HepG2 (cell line): ENCODE data around the gene CARHSP1. TPM values are rescaled to one million over a fixed set of nuclear protein-coding genes. Genes with fewer than 3 reads are reported as not detected.

Experiments
- ARNT ChIP-seq: fragments of 450-650 bp; IDR thresholded peaks from 2 replicates; pipeline ENCODE4 v1.6.1; 2017
- ASH2L ChIP-seq: fragments of 300-600, 200-600 bp; sonication (generic); IDR thresholded peaks from 2 replicates; pipeline ENCODE4 v1.7.0; 2017; ENCODE audit warnings: low read depth, mild to moderate bottlenecking, moderate library complexity, mixed read lengths, low read length; ENCODE audit not compliant: insufficient read length
- EED ChIP-seq: sonication (generic); formaldehyde crosslinking; IDR thresholded peaks from 2 replicates; pipeline ENCODE4 v1.5.0; 2020; ENCODE audit warnings: mild to moderate bottlenecking, missing genetic modification reagents
- FOSL2 ChIP-seq: sonication (generic); formaldehyde crosslinking; IDR thresholded peaks from 2 replicates; pipeline ENCODE4 v1.4.0; 2020; ENCODE audit warnings: missing genetic modification reagents
- HMGXB4 ChIP-seq, 2 experiments: sonication (generic) in 1 of 2; formaldehyde crosslinking in 1 of 2; IDR thresholded peaks; 2 replicates each; pipeline versions ENCODE4 v1.4.0 to v1.6.1; 2018 to 2020; ENCODE audit warnings: missing genetic modification reagents in 2 of 2, borderline replicate concordance in 1 of 2, low read depth in 1 of 2, mild to moderate bottlenecking in 1 of 2, missing biosample characterization in 1 of 2
- HNRNPH1 ChIP-seq: fragments of 200-400 bp; formaldehyde crosslinking; optimal IDR thresholded peaks from 2 replicates; pipeline ENCODE3; 2017; ENCODE audit warnings: mild to moderate bottlenecking, low read depth, low read length
- HNRNPL ChIP-seq: fragments of 200-400 bp; formaldehyde crosslinking; IDR thresholded peaks from 2 replicates; pipeline ENCODE4 v1.6.1; 2017; ENCODE audit warnings: mild to moderate bottlenecking, low read depth, low read length
- KDM2A ChIP-seq: sonication (generic); formaldehyde crosslinking; IDR thresholded peaks from 2 replicates; pipeline ENCODE4 v1.4.0; 2020; ENCODE audit warnings: low read depth, missing genetic modification reagents, borderline replicate concordance
- KLF16 ChIP-seq, 2 experiments: sonication (generic) in 1 of 2; formaldehyde crosslinking in 1 of 2; IDR thresholded peaks; 2 replicates each; pipeline versions ENCODE4 v1.6.1 to v1.8.0; 2016 to 2023; ENCODE audit warnings: missing genetic modification reagents in 2 of 2, missing compliant biosample characterization in 1 of 2
- LBX2 ChIP-seq: sonication (generic); formaldehyde crosslinking; IDR thresholded peaks from 2 replicates; pipeline ENCODE4 v1.5.0; 2020; ENCODE audit warnings: missing genetic modification reagents, mild to moderate bottlenecking, borderline replicate concordance
- NFE2 ChIP-seq: sonication (generic); formaldehyde crosslinking; IDR thresholded peaks from 2 replicates; pipeline ENCODE4 v1.4.0; 2020; ENCODE audit warnings: missing genetic modification reagents
- PITX1 ChIP-seq: sonication (generic); formaldehyde crosslinking; IDR thresholded peaks from 2 replicates; pipeline ENCODE4 v1.5.1; 2020; ENCODE audit warnings: mild to moderate bottlenecking, missing genetic modification reagents
- SIN3B ChIP-seq: fragments of 150-350 bp; IDR thresholded peaks from 2 replicates; pipeline ENCODE4 v1.6.1; 2014; ENCODE audit warnings: low read length
- SMC3 ChIP-seq: IDR thresholded peaks from 2 replicates; pipeline ENCODE4 v1.6.1; 2011; ENCODE audit warnings: low read length, improper control_type of control experiment
- ZMAT5 ChIP-seq: sonication (generic); formaldehyde crosslinking; IDR thresholded peaks from 2 replicates; pipeline ENCODE4 v1.5.0; 2020; ENCODE audit warnings: mild to moderate bottlenecking, low read depth, missing genetic modification reagents, borderline replicate concordance
- ZNF225 ChIP-seq: sonication (generic); formaldehyde crosslinking; IDR thresholded peaks from 2 replicates; pipeline ENCODE4 v1.4.0; 2020; ENCODE audit warnings: mild to moderate bottlenecking, missing genetic modification reagents
- ZNF234 ChIP-seq: sonication (generic); formaldehyde crosslinking; conservative IDR thresholded peaks from 2 replicates; pipeline ENCODE4 v1.5.1; 2020; ENCODE audit warnings: mild to moderate bottlenecking, missing genetic modification reagents
- ZNF547 ChIP-seq: sonication (generic); formaldehyde crosslinking; IDR thresholded peaks from 2 replicates; pipeline ENCODE4 v1.5.1; 2020; ENCODE audit warnings: mild to moderate bottlenecking, missing genetic modification reagents
- ZNF607 ChIP-seq: sonication (generic); formaldehyde crosslinking; IDR thresholded peaks from 2 replicates; pipeline ENCODE4 v1.5.1; 2020; ENCODE audit warnings: missing genetic modification reagents, mild to moderate bottlenecking, borderline replicate concordance
- ZNF674 ChIP-seq: sonication (generic); formaldehyde crosslinking; IDR thresholded peaks from 2 replicates; pipeline ENCODE4 v1.5.0; 2020; ENCODE audit warnings: low read depth, mild to moderate bottlenecking, missing genetic modification reagents
- polyA plus RNA-seq, 8 experiments: library from polyadenylated mRNA; depleted of rRNA in 3 of 8; stranded (reverse) in 7 of 8; unstranded in 1 of 8; fragments of >200 nt; fragmentation: Illumina TruSeq in 4 of 8; extraction: Trizol in 4 of 8; gene quantifications; 2 replicates each; pipeline versions ENCODE4 v1.2.1 to v1.2.3, GENCODE V29; 2011 to 2016; ENCODE audit warnings: low read depth in 4 of 8, missing spikeins in 1 of 8, mixed read lengths in 1 of 8; ENCODE audit not compliant: insufficient read depth in 1 of 8
- total RNA-seq, 5 experiments: library from RNA; depleted of rRNA; stranded (reverse); fragments of >200 nt; fragmentation: Illumina TruSeq; extraction: Trizol; gene quantifications; 2 replicates each; pipeline ENCODE4 v1.2.3, GENCODE V29; 2016; ENCODE audit warnings: low read depth in 1 of 5
- TF ChIP-seq, protein P1 (sequence below): sonication (generic); formaldehyde crosslinking; IDR thresholded peaks from 2 replicates; pipeline ENCODE4 v1.4.0; 2020; ENCODE audit warnings: missing genetic modification reagents
- TF ChIP-seq, protein P2 (sequence below): IDR thresholded peaks from 2 replicates; pipeline ENCODE4 v1.6.1; 2016; ENCODE audit warnings: mild to moderate bottlenecking, missing biosample characterization, missing genetic modification reagents
- TF ChIP-seq, protein P3 (sequence below): sonication (generic); formaldehyde crosslinking; IDR thresholded peaks from 2 replicates; pipeline ENCODE4 v1.8.0; 2022; ENCODE audit warnings: mild to moderate bottlenecking, missing genetic modification reagents, moderate library complexity

The CARHSP1 gene
- total and polyA plus RNA-seq, 2 of the 13 experiments (the other 11 are each of a cell fraction or from before 2014, with no cell fraction given), result 173 to 345 TPM

DNA sequence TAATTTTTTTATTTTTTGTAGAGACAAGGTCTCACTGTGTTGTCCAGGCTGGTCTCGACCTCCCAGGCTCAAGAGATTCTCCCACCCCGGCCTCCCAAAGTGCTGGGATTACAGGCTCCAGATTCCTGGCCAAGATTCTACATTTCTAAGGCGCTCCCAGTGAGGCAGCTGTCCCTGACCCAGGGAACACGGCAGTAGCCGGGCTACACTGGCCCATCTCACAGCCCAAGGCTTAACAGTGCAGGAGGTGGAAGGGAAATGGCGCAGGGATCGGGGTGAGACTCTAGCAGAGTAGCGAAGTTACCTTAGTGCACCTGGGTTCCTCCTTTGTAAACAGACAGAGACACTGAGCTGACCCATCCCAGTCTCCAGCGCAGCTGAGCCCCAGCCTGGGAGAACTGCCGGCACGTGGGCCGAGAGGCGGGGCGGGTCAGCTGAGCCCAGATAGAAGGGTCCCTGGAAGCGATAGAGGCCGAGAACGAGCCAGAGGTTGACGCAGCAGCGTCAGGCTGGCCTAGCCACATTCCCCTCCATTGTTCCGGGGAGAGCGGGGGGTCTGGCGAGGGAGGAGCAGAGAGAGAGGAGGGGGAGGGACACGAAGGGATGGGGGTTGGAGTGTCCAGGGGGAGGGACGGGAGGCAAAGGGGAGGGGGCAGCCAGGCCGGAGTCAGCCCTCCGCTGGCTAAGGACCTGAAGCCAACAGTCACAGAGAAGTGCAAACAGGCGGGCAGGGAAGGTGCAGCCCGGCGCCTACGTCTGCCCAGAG, 2.5 kb downstream of the CARHSP1 start (continued):
- 0 out of 2 replicates have a peak, but pooled peaks have one; percentile 65 for TF ChIP-seq LBX2
- no peak for TF ChIP-seq ZNF547 (CRISPR knock-in tag)
- TF ChIP-seq, protein P1, sequence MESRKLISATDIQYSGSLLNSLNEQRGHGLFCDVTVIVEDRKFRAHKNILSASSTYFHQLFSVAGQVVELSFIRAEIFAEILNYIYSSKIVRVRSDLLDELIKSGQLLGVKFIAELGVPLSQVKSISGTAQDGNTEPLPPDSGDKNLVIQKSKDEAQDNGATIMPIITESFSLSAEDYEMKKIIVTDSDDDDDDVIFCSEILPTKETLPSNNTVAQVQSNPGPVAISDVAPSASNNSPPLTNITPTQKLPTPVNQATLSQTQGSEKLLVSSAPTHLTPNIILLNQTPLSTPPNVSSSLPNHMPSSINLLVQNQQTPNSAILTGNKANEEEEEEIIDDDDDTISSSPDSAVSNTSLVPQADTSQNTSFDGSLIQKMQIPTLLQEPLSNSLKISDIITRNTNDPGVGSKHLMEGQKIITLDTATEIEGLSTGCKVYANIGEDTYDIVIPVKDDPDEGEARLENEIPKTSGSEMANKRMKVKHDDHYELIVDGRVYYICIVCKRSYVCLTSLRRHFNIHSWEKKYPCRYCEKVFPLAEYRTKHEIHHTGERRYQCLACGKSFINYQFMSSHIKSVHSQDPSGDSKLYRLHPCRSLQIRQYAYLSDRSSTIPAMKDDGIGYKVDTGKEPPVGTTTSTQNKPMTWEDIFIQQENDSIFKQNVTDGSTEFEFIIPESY (CRISPR knock-in tag), result peak; percentile 57; the same call in 1 of the 2 replicates
- TF ChIP-seq, protein P2, sequence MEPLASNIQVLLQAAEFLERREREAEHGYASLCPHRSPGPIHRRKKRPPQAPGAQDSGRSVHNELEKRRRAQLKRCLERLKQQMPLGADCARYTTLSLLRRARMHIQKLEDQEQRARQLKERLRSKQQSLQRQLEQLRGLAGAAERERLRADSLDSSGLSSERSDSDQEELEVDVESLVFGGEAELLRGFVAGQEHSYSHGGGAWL, result peak; percentile 90
- TF ChIP-seq HMGXB4 (CRISPR knock-in tag; IDR thresholded peaks at IDR 0.05; ENCODE audit: borderline replicate concordance in 1 of 2, low read depth in 1 of 2), result peak in 1 of 2 experiments; percentile 49; a peak in 1 of 4 replicates
- TF ChIP-seq ASH2L, result no peak
- no peak for TF ChIP-seq EED
- peak; percentile 49; the same call in 1 of the 2 replicates for TF ChIP-seq PITX1 (CRISPR knock-in tag)
- TF ChIP-seq ZMAT5 (CRISPR knock-in tag), result no peak
- TF ChIP-seq, protein P3, sequence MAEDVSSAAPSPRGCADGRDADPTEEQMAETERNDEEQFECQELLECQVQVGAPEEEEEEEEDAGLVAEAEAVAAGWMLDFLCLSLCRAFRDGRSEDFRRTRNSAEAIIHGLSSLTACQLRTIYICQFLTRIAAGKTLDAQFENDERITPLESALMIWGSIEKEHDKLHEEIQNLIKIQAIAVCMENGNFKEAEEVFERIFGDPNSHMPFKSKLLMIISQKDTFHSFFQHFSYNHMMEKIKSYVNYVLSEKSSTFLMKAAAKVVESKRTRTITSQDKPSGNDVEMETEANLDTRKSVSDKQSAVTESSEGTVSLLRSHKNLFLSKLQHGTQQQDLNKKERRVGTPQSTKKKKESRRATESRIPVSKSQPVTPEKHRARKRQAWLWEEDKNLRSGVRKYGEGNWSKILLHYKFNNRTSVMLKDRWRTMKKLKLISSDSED (CRISPR knock-in tag), result no peak
- 0 out of 2 replicates have a peak, but pooled peaks have one; percentile 9 for TF ChIP-seq SIN3B
- no peak for TF ChIP-seq KDM2A (CRISPR knock-in tag)
- TF ChIP-seq NFE2 (CRISPR knock-in tag), result 0 out of 2 replicates have a peak, but pooled peaks have one; percentile 23
- no peak for TF ChIP-seq ARNT
- TF ChIP-seq HNRNPH1, result no peak
- no peak for TF ChIP-seq SMC3
- peak in 1 of 2 experiments; percentile 89; a peak in 2 of 4 replicates for TF ChIP-seq KLF16 (CRISPR knock-in tag; IDR thresholded peaks at IDR 0.05)
- peak; percentile 79 for TF ChIP-seq ZNF607 (CRISPR knock-in tag)
- no peak; the same call in 1 of the 2 replicates for TF ChIP-seq ZNF234 (CRISPR knock-in tag)
- TF ChIP-seq ZNF225 (CRISPR knock-in tag), result no peak
- TF ChIP-seq ZNF674 (CRISPR knock-in tag), result no peak
- TF ChIP-seq HNRNPL, result no peak
- TF ChIP-seq FOSL2 (CRISPR knock-in tag), result peak; percentile 44; the same call in 1 of the 2 replicates
